ENCODE results near the gene DIS3L.
"Not testable (repeated sequence)": the region's sequence is repeated elsewhere in the genome, so short reads cannot be mapped to it uniquely, and the experiment has no call there.

The DIS3L gene

GRCh38 chr15:66356359-66357236 is 63.2 kb downstream of the DIS3L start, which contains the start of gene TIPIN:
Gene TIPIN (minus strand): TSS chr15:66356685. CDS start chr15:66352947, 3,738 bp downstream.
- H3K4me3 ChIP-seq (IDR thresholded peaks at IDR 0.05; ENCODE audit: insufficient read depth, low read depth, low read length) = no peak within 1 kb of the TSS
- H3K36me3 ChIP-seq (ENCODE audit: insufficient read depth) = no peaks in the 10 kb centered on the region; the same call in 1 of the 2 replicates
- H3K4me1 ChIP-seq (ENCODE audit: low read depth, poor library complexity, severe bottlenecking) = peaks cover 10% of the 10 kb centered on the region
- no peaks in the 10 kb centered on the region for H4K20me1 ChIP-seq (ENCODE audit: insufficient read depth)
- H3K27ac ChIP-seq = peak within 1 kb of the TSS; percentile 69
- peaks cover 24% of the 10 kb centered on the region; the same call in 1 of the 2 replicates for H3K79me2 ChIP-seq (ENCODE audit: insufficient read depth, low read depth)
- H3K27me3 ChIP-seq (ENCODE audit: insufficient read depth, low read depth) = no peaks in the 10 kb centered on the region
- peak within 1 kb of the TSS; percentile 89 for H2AFZ ChIP-seq (ENCODE audit: low read depth)
- peak within 1 kb of the TSS; percentile 70 for H3K4me2 ChIP-seq
- peak within 1 kb of the TSS; percentile 93 for H3K9ac ChIP-seq
- no peak for TF ChIP-seq CTCF (conservative IDR thresholded peaks at IDR 0.05; ENCODE audit: low read depth, low read length)

GRCh38 chr15:66359740-66360139 is 66.4 kb downstream of the DIS3L start:
- Histone ChIP-seq H3K9ac (no peak overlapping the region), H2AFZ (ENCODE audit: low read depth) (no peak overlapping the region), H3K36me3 (ENCODE audit: insufficient read depth) (no peaks in the 10 kb centered on the region), H4K20me1 (ENCODE audit: insufficient read depth) (no peaks in the 10 kb centered on the region), H3K4me2 (no peak overlapping the region), H3K79me2 (ENCODE audit: insufficient read depth, low read depth) (peaks cover 15% of the 10 kb centered on the region; the same call in 1 of the 2 replicates), H3K4me1 (ENCODE audit: low read depth, poor library complexity, severe bottlenecking) (peaks cover 10% of the 10 kb centered on the region), H3K27ac (no peak overlapping the region), H3K27me3 (ENCODE audit: insufficient read depth, low read depth) (no peaks in the 10 kb centered on the region), H3K4me3 (IDR thresholded peaks at IDR 0.05; ENCODE audit: insufficient read depth, low read depth, low read length) (no peak overlapping the region)
- no peak for TF ChIP-seq CTCF (conservative IDR thresholded peaks at IDR 0.05; ENCODE audit: low read depth, low read length)

GRCh38 chr15:66361745-66362460 is 68.5 kb downstream of the DIS3L start:
- H2AFZ ChIP-seq (ENCODE audit: low read depth); H4K20me1 ChIP-seq (ENCODE audit: insufficient read depth); H3K36me3 ChIP-seq (ENCODE audit: insufficient read depth); H3K9ac ChIP-seq; H3K4me2 ChIP-seq; H3K27me3 ChIP-seq (ENCODE audit: insufficient read depth, low read depth); H3K4me3 ChIP-seq (IDR thresholded peaks at IDR 0.05; ENCODE audit: insufficient read depth, low read depth, low read length); H3K27ac ChIP-seq; H3K4me1 ChIP-seq (ENCODE audit: low read depth, poor library complexity, severe bottlenecking); H3K79me2 ChIP-seq (ENCODE audit: insufficient read depth, low read depth): not testable (repeated sequence)

- Histone ChIP-seq H3K9ac (no peak overlapping the region), H3K4me1 (ENCODE audit: low read depth, poor library complexity, severe bottlenecking) (no peaks in the 10 kb centered on the region), H3K4me2 (no peak overlapping the region), H3K79me2 (ENCODE audit: insufficient read depth, low read depth) (no peaks in the 10 kb centered on the region), H3K27me3 (ENCODE audit: insufficient read depth, low read depth) (no peaks in the 10 kb centered on the region), H4K20me1 (ENCODE audit: insufficient read depth) (no peaks in the 10 kb centered on the region), H3K36me3 (ENCODE audit: insufficient read depth) (no peaks in the 10 kb centered on the region), H3K4me3 (IDR thresholded peaks at IDR 0.05; ENCODE audit: insufficient read depth, low read depth, low read length) (no peak overlapping the region), H3K27ac (no peak overlapping the region), H2AFZ (ENCODE audit: low read depth) (no peak overlapping the region)
- TF ChIP-seq CTCF (conservative IDR thresholded peaks at IDR 0.05; ENCODE audit: low read depth, low read length) = no peak
Observed at GRCh38 chr15:66362776-66363175, 69.4 kb downstream of the DIS3L start.
